ENCODE measurements around the gene EIPR1.

Gene EIPR1

DNA sequence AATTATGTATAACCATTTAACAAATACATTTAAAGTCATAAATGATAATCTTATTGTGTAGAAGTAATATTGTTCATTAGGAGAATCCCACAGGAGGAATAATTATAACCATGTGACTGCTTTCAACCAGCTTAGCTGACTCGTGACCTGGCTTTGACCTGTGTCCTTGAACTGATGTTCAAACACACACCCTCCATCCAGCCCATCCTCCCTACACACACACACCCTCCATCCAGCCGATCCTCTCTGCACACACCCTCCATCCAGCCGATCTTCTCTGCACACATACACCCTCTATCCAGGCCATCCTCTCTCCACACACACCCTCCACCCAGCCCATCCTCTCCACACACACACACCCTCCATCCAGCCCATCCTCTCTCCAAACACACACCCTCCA lies 83.5 kb downstream of the EIPR1 start:
- TF ChIP-seq, protein P1, sequence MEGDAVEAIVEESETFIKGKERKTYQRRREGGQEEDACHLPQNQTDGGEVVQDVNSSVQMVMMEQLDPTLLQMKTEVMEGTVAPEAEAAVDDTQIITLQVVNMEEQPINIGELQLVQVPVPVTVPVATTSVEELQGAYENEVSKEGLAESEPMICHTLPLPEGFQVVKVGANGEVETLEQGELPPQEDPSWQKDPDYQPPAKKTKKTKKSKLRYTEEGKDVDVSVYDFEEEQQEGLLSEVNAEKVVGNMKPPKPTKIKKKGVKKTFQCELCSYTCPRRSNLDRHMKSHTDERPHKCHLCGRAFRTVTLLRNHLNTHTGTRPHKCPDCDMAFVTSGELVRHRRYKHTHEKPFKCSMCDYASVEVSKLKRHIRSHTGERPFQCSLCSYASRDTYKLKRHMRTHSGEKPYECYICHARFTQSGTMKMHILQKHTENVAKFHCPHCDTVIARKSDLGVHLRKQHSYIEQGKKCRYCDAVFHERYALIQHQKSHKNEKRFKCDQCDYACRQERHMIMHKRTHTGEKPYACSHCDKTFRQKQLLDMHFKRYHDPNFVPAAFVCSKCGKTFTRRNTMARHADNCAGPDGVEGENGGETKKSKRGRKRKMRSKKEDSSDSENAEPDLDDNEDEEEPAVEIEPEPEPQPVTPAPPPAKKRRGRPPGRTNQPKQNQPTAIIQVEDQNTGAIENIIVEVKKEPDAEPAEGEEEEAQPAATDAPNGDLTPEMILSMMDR (IDR thresholded peaks at IDR 0.05; ENCODE audit: borderline replicate concordance, insufficient read depth, low read depth, low read length), result no peak

DNA sequence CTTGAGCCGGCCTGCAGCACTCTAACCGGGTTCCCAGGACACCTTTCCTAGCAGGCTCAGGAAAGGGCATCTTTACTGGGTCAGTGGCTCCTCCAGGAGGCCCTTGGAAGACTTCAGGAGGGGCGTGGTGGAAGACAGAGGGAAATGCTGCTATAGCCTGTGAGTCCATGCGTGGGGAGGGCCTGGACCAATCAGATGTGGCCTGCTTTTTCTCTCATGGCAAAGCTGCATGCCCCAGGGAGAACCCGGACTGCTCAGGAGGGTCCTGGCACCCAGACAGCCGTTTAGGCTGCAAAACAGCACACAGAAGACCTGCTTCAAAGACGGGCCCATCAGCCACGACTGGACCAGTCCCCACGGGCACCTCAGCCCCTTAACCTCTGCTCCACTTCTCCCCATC lies 84.4 kb downstream of the EIPR1 start:
- H3K4me3 ChIP-seq (ENCODE audit: low read depth, low read length), result no peak overlapping the region
- TF ChIP-seq, protein P1 (IDR thresholded peaks at IDR 0.05; ENCODE audit: borderline replicate concordance, insufficient read depth, low read depth, low read length), result no peak

More for the DNA sequence above, 83.5 kb downstream of the EIPR1 start:
- no peak overlapping the region for H3K4me3 ChIP-seq (ENCODE audit: low read depth, low read length)

DNA sequence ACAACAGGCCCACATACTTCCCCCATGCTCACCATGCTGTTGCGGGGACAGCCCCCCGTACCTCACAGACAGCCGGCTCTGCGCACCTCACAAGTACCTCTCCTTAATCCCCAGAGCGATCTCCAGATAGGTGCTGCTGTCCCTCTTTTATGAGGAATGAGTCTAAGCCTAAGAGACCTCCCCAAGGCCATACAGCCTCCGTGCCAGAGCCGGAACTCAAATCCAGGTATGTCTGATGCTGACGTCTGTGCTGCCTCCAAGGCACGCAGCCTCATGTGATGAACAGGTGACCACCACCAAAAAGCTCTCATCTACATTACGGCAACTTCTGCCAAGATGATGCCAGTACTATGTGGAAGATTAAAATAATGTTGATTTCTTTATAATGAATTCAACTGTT lies 85.2 kb downstream of the EIPR1 start:
- TF ChIP-seq, protein P1 (IDR thresholded peaks at IDR 0.05; ENCODE audit: borderline replicate concordance, insufficient read depth, low read depth, low read length), result no peak
- H3K4me3 ChIP-seq (ENCODE audit: low read depth, low read length), result no peak overlapping the region

DNA sequence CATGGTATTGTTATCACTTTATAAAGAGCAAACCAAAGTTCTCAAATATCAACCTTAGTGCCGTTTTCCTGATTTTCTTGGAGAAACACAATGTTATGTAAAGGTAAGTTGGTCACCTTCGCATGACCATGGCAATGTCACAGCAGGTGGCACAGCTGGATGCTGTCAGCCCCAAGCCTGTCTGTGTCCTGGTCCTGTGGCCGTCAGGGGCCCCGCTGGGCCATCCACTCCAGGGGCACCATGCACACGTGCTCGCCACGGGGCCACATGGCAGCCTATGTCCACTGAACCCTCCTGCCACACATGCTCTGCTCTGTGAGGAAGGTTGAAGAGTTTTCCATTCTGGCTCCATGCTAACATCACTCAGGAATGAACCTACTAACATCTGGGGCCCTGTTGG lies 85.9 kb downstream of the EIPR1 start:
- TF ChIP-seq, protein P1 (IDR thresholded peaks at IDR 0.05; ENCODE audit: borderline replicate concordance, insufficient read depth, low read depth, low read length), result no peak
- no peak overlapping the region for H3K4me3 ChIP-seq (ENCODE audit: low read depth, low read length)

DNA sequence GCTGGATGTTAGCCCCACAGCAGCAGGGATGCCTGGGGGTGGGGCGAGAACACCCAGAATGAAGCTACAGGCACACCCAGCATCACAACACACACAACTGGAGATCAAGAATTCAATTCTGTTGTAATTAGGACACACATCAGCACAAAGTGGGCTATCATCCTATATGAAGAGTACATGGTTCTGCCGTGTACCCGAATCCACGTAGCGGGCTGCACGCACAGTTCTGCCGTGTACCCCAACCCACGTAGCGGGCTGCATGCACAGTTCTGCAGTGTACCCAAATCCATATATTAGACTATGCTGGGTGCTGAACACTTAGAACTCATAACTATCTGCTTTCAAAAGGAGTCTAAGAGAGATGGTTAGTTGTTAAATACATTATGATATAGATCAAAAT lies 86.5 kb downstream of the EIPR1 start:
- TF ChIP-seq, protein P1 (IDR thresholded peaks at IDR 0.05; ENCODE audit: borderline replicate concordance, insufficient read depth, low read depth, low read length), result no peak
- no peak overlapping the region for H3K4me3 ChIP-seq (ENCODE audit: low read depth, low read length)

DNA sequence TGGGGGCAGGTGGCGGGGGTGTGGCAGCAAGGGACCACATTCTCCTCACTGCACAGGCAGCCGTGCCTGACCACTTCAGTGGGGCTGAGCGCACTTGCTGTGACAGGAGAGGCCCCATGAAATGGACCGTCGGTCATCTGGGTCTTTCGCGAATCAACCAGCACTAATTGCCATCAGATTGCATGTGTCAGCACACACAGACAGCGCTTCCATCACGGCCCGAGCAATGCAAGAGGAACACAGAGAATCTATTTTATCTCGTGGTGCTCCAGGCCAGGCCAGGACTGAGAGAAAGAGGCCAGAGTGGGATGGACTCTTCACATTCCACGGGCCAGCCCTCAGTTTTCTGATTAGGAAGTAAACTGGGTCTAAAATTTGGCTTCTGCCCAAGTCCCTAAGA lies 87.0 kb downstream of the EIPR1 start:
- TF ChIP-seq, protein P1 (IDR thresholded peaks at IDR 0.05; ENCODE audit: borderline replicate concordance, insufficient read depth, low read depth, low read length), result no peak
- no peak overlapping the region for H3K4me3 ChIP-seq (ENCODE audit: low read depth, low read length)

DNA sequence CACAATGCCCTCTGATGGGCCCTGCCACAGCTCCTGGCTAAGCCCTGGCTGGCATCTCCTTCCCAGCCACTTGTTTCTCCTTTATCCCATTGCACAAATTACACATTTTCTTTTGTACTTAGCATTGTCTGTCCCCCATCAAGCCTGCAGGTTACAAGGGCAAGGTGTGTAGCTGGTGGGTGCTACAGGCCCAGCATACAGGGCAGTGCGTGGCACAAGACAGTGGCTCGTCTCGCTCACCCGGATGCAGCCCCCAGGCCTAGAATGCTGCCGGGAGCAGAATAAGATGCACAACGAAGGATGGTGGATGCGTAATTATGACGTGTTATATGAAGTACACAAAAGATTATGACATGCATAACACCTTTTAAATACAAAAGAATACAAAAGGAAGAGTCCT lies 87.6 kb downstream of the EIPR1 start:
- TF ChIP-seq, protein P1 (IDR thresholded peaks at IDR 0.05; ENCODE audit: borderline replicate concordance, insufficient read depth, low read depth, low read length), result no peak
- H3K4me3 ChIP-seq (ENCODE audit: low read depth, low read length), result no peak overlapping the region
